Endothelial cell of umbilical vein (primary cell): ENCODE data around the gene EXOC6B. TPM values are rescaled to one million over a fixed set of nuclear protein-coding genes. Genes with fewer than 3 reads are reported as not detected.

Experiments
- BruUV-seq: library from RNA; stranded (reverse); fragments of 400-500 nt; replicated peaks from 2 replicates; lab custom pipeline; 2021; lab: Mats Ljungman, UMichigan
- CTCF ChIA-PET: fragments of 300-600, 350-600 bp; sonication (Branson Sonifier 250); formaldehyde crosslinking; loops from one replicate; lab custom pipeline; 2021; ENCODE audit warnings: antibody characterized with exemption, inconsistent platforms; lab: Charles Lee
- POLR2A ChIA-PET: fragments of 300-600, 350-600 bp; sonication (Branson Sonifier 250); formaldehyde crosslinking; loops from one replicate; lab custom pipeline; 2021; ENCODE audit warnings: antibody characterized with exemption, inconsistent platforms; lab: Charles Lee
- DNase-seq: peaks from one replicate; pipeline ENCODE4 v3.0.0-alpha.2; 2011; ENCODE audit warnings: low read depth, low spot score
- FAIRE-seq: peaks from 2 replicates; lab custom pipeline; 2011; peaks lifted over from hg19 to GRCh38; lab: Jason Lieb, UNC
- H2AFZ ChIP-seq: 2 replicates; pipeline ENCODE4 v1.6.0; 2012; ENCODE audit warnings: low read depth, low read length, control low read depth, inconsistent platforms
- H3K27ac ChIP-seq: 2 replicates; pipeline ENCODE4 v1.5.1; 2011; ENCODE audit warnings: low read depth, mild to moderate bottlenecking, control low read depth, low read length, moderate library complexity; ENCODE audit not compliant: insufficient read depth
- H3K27me3 ChIP-seq, 2 experiments: 2 replicates each; pipeline versions ENCODE4 v1.6.0 to v1.6.1; 2011; ENCODE audit warnings: low read length in 2 of 2, mixed read lengths in 1 of 2; ENCODE audit not compliant: control insufficient read depth in 2 of 2, insufficient read depth in 2 of 2
- H3K36me3 ChIP-seq, 2 experiments: 2 replicates in 1 of 2; 3 replicates in 1 of 2; pipeline ENCODE4 v1.5.1; 2011; ENCODE audit warnings: low read length in 2 of 2, mild to moderate bottlenecking in 1 of 2, moderate library complexity in 1 of 2; ENCODE audit not compliant: control insufficient read depth in 2 of 2, insufficient read depth in 2 of 2; ENCODE audit errors: extremely low read depth in 1 of 2
- H3K4me1 ChIP-seq: 3 replicates; pipeline ENCODE4 v1.5.1; 2011; ENCODE audit warnings: mild to moderate bottlenecking, low read length; ENCODE audit not compliant: control insufficient read depth, insufficient read depth; ENCODE audit errors: extremely low read depth
- H3K4me2 ChIP-seq: 2 replicates; pipeline ENCODE4 v1.6.1; 2011; ENCODE audit warnings: low read length, control low read depth, mixed read lengths; ENCODE audit not compliant: insufficient read depth
- H3K4me3 ChIP-seq, 3 experiments: fragments of 200-600 bp in 1 of 3; sonication (generic), shearing (Covaris generic) in 1 of 3; replicated peaks in 1 of 3; 2 replicates each; pipeline ENCODE4 v1.5.1; 2011 to 2016; ENCODE audit warnings: control low read depth in 3 of 3, low read length in 3 of 3, mild to moderate bottlenecking in 2 of 3, inconsistent platforms in 1 of 3, low read depth in 1 of 3, moderate library complexity in 1 of 3; ENCODE audit not compliant: insufficient read depth in 1 of 3
- H3K79me2 ChIP-seq: 2 replicates; pipeline ENCODE4 v1.6.0; 2012; ENCODE audit warnings: low read length, inconsistent platforms; ENCODE audit not compliant: control insufficient read depth, insufficient read depth
- H3K9ac ChIP-seq: replicated peaks from 2 replicates; pipeline ENCODE3; 2011; ENCODE audit warnings: low read length, control low read depth; ENCODE audit not compliant: insufficient read depth; ENCODE audit errors: extremely low read depth
- H3K9me1 ChIP-seq: replicated peaks from 3 replicates; pipeline ENCODE4 v1.6.0; 2011; ENCODE audit warnings: mild to moderate bottlenecking, low read length; ENCODE audit not compliant: control insufficient read depth, insufficient read depth; ENCODE audit errors: extremely low read depth
- H3K9me3 ChIP-seq: replicated peaks from 2 replicates; pipeline ENCODE4 v1.5.1; 2012; ENCODE audit warnings: low read length, inconsistent platforms; ENCODE audit not compliant: control insufficient read depth, insufficient read depth
- H4K20me1 ChIP-seq: replicated peaks from 2 replicates; pipeline ENCODE3; 2011; ENCODE audit warnings: mild to moderate bottlenecking, low read length; ENCODE audit not compliant: control insufficient read depth, insufficient read depth; ENCODE audit errors: extremely low read depth
- CTCF ChIP-seq, 2 donors: IDR thresholded peaks; 1 replicate in 1 of 2; 2 replicates in 1 of 2; pipeline ENCODE4 v1.5.1; 2011; ENCODE audit warnings: low read length in 2 of 2, mild to moderate bottlenecking in 2 of 2, moderate library complexity in 2 of 2, control low read depth in 1 of 2, inconsistent platforms in 1 of 2, low read depth in 1 of 2; ENCODE audit not compliant: insufficient read depth in 1 of 2; ENCODE audit errors: extremely low read depth in 1 of 2
- EZH2 ChIP-seq: IDR thresholded peaks from 2 replicates; pipeline ENCODE4 v1.6.1; 2012; ENCODE audit warnings: borderline replicate concordance, low read depth, mild to moderate bottlenecking, moderate library complexity, low read length, inconsistent platforms; ENCODE audit not compliant: severe bottlenecking
- FOS ChIP-seq: IDR thresholded peaks from 2 replicates; pipeline ENCODE4 v1.6.1; 2011; ENCODE audit warnings: mild to moderate bottlenecking, low read length, moderate library complexity, borderline replicate concordance; ENCODE audit not compliant: insufficient read depth
- GATA2 ChIP-seq: IDR thresholded peaks from 2 replicates; pipeline ENCODE4 v1.7.0; 2011; ENCODE audit warnings: low read depth, mild to moderate bottlenecking, moderate library complexity, mixed read lengths, low read length; ENCODE audit not compliant: insufficient read length, insufficient read depth
- JUN ChIP-seq: IDR thresholded peaks from 2 replicates; pipeline ENCODE4 v1.6.1; 2011; ENCODE audit warnings: borderline replicate concordance, low read depth; ENCODE audit not compliant: insufficient read length, insufficient read depth
- MYC ChIP-seq: IDR thresholded peaks from one replicate; pipeline ENCODE4 v1.6.1; 2011; ENCODE audit warnings: mild to moderate bottlenecking, low read depth, low read length
- POLR2A ChIP-seq: IDR thresholded peaks from 2 replicates; pipeline ENCODE4 v1.6.1; 2012; ENCODE audit warnings: low read depth, mild to moderate bottlenecking, control low read depth, low read length
- POLR2AphosphoS5 ChIP-seq: IDR thresholded peaks from 2 replicates; pipeline ENCODE4 v1.6.1; 2012; ENCODE audit warnings: low read depth, mild to moderate bottlenecking, control low read depth, low read length, moderate library complexity; ENCODE audit not compliant: insufficient read depth
- dilution Hi-C: fragments of 300-500 bp; cut with MboI; formaldehyde crosslinking; loops from one replicate; pipeline ENCODE4 v1.15.0; 2019; ENCODE audit warnings: low sequenced_read_pairs; ENCODE audit not compliant: extremely low pct_ligation_motif_present
- intact Hi-C: fragments of 100-400 bp; cut with micrococcal nuclease; formaldehyde crosslinking; loops from one replicate; pipeline ENCODE4 v1.10.0; 2022
- polyA plus RNA-seq, 4 experiments: library from polyadenylated mRNA; depleted of rRNA in 3 of 4; stranded (reverse) in 3 of 4; unstranded in 1 of 4; fragments of >200 nt; gene quantifications; 2 replicates each; pipeline versions ENCODE4 v1.2.1 to v1.2.3, GENCODE V29; 2011 to 2012; ENCODE audit warnings: missing spikeins in 1 of 4
- total RNA-seq: library from RNA; stranded (reverse); gene quantifications from 2 replicates; pipeline ENCODE4 v1.2.3, GENCODE V29; 2021
- TF ChIP-seq, protein P1 (sequence below): IDR thresholded peaks from 2 replicates; pipeline ENCODE4 v1.6.1; 2011; ENCODE audit not compliant: insufficient read depth, insufficient read length

The EXOC6B gene
- total and polyA plus RNA-seq, 2 donors (not counting 3 experiments of a cell fraction or from before 2014, with no cell fraction given): 10.8 to 34.8 TPM

DNA sequence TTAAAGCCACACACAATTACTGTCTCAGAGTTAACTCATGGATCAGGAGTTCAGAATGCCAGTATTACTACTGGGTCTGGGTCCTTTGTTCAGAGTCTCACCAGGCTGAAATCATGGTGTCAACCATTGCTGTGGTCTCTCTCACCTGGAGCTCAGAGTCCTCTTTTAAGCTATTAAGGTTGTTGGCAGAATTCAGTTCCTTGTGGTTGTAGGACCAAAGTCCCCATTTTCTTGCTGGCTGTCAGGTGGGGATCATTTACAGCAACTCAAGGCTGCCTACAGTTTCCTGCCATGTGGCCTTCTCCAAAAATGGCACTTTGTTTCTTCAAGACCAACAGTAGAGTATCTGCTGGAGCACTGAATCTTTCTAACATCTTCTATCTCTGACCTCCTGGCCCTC, 113.5 kb downstream of the EXOC6B start:
- no peaks in the 10 kb centered on the region for H3K9me1 ChIP-seq
- ChIA-PET POLR2A (no interaction called here), CTCF (no interaction called here)
- H3K79me2 ChIP-seq: no peaks in the 10 kb centered on the region
- BruUV-seq: no TSS peak
- H3K4me1 ChIP-seq: no peaks in the 10 kb centered on the region
- H3K27me3 ChIP-seq: no peaks in the 10 kb centered on the region
- no peaks in the 10 kb centered on the region for H3K36me3 ChIP-seq
- H3K9ac ChIP-seq: no peak overlapping the region
- H3K9me3 ChIP-seq: no peaks in the 10 kb centered on the region
- no peak overlapping the region for H3K4me3 ChIP-seq
- H4K20me1 ChIP-seq: no peaks in the 10 kb centered on the region
- intact Hi-C loops (loop anchor here (5.0 kb wide), 1 partner anchor 35 kb away; no protein-coding TSS in a partner anchor), dilution Hi-C loops (no loop called here)
- H2AFZ ChIP-seq: no peak overlapping the region
- DNase-seq: no peak
- no peak for FAIRE-seq
- H3K4me2 ChIP-seq: no peak overlapping the region
- H3K27ac ChIP-seq: no peak overlapping the region
- TF ChIP-seq MYC: no peak
- no peak for TF ChIP-seq CTCF (IDR thresholded peaks at IDR 0.05; ENCODE audit: extremely low read depth in 1 of 2, insufficient read depth in 1 of 2, low read depth in 1 of 2, low read length in 2 of 2)
- TF ChIP-seq FOS: no peak
- TF ChIP-seq JUN: no peak
- no peak for TF ChIP-seq GATA2
- no peak for TF ChIP-seq POLR2AphosphoS5
- no peak for TF ChIP-seq POLR2A
- TF ChIP-seq, protein P1, sequence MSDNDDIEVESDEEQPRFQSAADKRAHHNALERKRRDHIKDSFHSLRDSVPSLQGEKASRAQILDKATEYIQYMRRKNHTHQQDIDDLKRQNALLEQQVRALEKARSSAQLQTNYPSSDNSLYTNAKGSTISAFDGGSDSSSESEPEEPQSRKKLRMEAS: no peak
- no peak for TF ChIP-seq EZH2
